ENCODE data around the gene LRPAP1.

DNA sequence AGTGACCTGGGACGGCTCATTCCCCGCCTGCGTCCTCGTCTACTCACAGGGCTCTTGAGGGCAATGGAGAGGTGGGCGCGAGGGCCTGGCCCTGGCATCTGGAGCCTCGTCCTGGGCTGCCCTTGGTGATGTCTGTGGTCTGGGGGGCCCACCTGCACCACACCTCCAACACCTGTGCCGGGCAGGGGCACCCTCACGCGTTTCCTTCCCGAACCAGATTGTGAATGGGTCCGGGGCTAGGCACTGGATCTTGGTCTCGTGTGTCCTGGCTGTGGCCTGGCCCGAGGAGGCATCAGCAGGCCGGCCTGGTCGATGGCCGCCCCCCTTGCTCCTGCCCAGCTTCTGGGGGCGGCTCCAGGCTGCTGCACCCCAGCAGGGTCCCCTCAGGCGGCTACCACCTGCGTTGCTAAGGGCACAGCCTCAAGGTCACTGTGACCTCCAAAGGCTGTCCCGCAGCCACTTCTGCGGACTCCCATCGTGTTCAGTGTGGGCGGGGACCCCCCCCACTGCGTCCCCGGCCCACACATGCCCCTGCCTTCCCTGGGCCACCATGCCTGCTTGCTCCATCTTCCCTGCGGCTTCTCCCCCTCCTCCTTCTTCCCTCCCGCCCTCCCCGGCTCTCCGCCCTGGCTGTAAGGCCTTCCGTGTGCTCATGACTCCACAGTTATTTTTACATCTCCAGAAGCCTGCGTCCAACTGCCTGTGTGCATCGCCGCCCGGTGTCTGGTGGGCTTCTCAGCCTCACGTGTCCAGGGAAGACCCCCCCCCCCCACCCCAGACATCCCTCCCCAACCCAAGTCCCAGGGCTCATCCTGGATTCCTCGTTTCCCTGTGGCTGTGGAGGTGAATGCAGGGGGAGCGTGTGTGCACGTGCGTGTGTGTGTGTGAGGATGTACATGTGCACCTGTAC is 65.3 kb downstream of the LRPAP1 start:
- TF ChIP-seq YY1 (IDR thresholded peaks at IDR 0.05; ENCODE audit: insufficient read depth, insufficient read length) (no peak), SUZ12 (IDR thresholded peaks at IDR 0.05; ENCODE audit: extremely low read depth, insufficient read depth, insufficient read length) (no peak)

Data from NT2/D1 (cell line).